Osteocyte (in vitro differentiated cells): Measurements from ENCODE around the gene CNOT9. TPM values are rescaled to one million over a fixed set of nuclear protein-coding genes. Genes with fewer than 3 reads are reported as not detected.
A peak's percentile ranks its signal among the peaks of the same experiment; 100 is the strongest.
"Not testable (repeated sequence)": the region's sequence is repeated elsewhere in the genome, so short reads cannot be mapped to it uniquely, and the experiment has no call there.

ENCODE experiments used
- DNase-seq: peaks from one replicate; pipeline ENCODE4 v3.0.0; 2021; ENCODE audit warnings: mixed read lengths; ENCODE audit not compliant: unreplicated experiment; ENCODE audit errors: extremely low spot score
- H3K27ac Mint-ChIP-seq: one replicate; pipeline ENCODE4 v1.8.0; 2021; ENCODE audit warnings: mild to moderate bottlenecking, mixed read lengths; ENCODE audit not compliant: unreplicated experiment
- H3K27me3 Mint-ChIP-seq: one replicate; pipeline ENCODE4 v1.8.0; 2021; ENCODE audit warnings: mixed read lengths; ENCODE audit not compliant: unreplicated experiment
- H3K36me3 Mint-ChIP-seq: one replicate; pipeline ENCODE4 v1.8.0; 2021; ENCODE audit warnings: mixed read lengths; ENCODE audit not compliant: unreplicated experiment
- H3K4me1 Mint-ChIP-seq: one replicate; pipeline ENCODE4 v1.8.0; 2021; ENCODE audit warnings: mixed read lengths; ENCODE audit not compliant: unreplicated experiment
- H3K4me3 Mint-ChIP-seq: one replicate; pipeline ENCODE4 v1.8.0; 2021; ENCODE audit warnings: mild to moderate bottlenecking, moderate library complexity, mixed read lengths; ENCODE audit not compliant: unreplicated experiment
- H3K9me3 Mint-ChIP-seq: one replicate; pipeline ENCODE4 v1.8.0; 2021; ENCODE audit warnings: mixed read lengths; ENCODE audit not compliant: unreplicated experiment
- long read RNA-seq: library from polyadenylated mRNA; unstranded; transcript quantifications from one replicate; pipeline ENCODE4 v2.0.0, GENCODE V29; 2021
- total RNA-seq: library from RNA; stranded (reverse); gene quantifications from 2 replicates; pipeline ENCODE4 v1.2.1, GENCODE V29; 2021
- TF ChIP-seq, protein P1 (sequence below): fragments of 200-600 bp; sonication (generic); IDR thresholded peaks from 2 replicates; pipeline ENCODE4 v1.5.0; 2021; ENCODE audit warnings: antibody characterized with exemption, mild to moderate bottlenecking, moderate library complexity

CNOT9 gene, protein sequence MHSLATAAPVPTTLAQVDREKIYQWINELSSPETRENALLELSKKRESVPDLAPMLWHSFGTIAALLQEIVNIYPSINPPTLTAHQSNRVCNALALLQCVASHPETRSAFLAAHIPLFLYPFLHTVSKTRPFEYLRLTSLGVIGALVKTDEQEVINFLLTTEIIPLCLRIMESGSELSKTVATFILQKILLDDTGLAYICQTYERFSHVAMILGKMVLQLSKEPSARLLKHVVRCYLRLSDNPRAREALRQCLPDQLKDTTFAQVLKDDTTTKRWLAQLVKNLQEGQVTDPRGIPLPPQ
- total RNA-seq = 40.3 and 41.6 TPM in 2 replicates
- long read RNA-seq, full-length matches to known transcripts = 23 of 28 reads
- long read RNA-seq, partial matches to known transcripts = 3 of 28 reads
- long read RNA-seq, other reads (novel, unspliced or antisense) = 2 of 28 reads

DNA sequence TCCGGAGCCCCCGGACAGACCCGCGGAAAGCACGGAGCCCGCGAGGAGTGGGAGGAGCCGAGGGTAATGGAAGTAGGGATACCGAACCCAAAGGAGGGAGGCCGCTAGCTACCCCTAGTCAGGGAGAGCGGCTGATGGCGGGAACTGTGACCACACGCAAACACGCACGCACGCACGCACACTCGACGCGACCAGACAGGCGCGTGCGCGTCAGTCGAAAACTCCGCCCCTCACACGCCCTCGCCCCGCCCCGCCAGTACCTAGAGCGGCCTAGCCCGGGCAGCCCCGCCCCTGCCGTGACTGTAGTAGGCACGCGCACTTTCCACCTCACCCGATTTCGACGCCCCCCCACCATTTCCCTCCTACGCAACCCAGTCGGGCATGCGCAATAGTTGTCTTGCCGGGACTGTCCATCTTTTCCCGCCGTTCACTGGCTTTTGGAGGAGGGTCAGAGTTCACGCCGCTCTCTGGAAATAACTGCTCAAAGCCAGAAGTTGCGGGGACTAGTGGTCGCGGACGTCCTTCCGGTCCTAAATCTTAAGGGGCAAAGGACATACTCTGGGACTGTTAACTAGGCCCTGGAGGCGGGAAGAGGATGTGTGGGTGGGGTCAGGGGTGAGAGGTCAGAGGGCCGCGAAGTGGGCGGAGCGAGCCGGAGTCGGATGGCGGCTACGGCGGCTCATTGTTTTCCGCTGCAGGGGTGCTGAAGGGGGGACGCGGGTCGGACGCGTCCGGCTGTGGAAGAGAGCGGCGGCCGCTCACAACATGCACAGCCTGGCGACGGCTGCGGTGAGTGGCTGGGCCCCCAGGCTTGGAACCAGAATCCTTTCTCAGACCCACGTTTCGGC, at the start of gene CNOT9, which contains the start of gene USP37:
CNOT9 (plus strand) TSS at position 650 of the 848 bp plus-strand sequence; CDS start at position 766, 116 bp downstream.
USP37 (minus strand) TSS at position 162 of the 848 bp plus-strand sequence. CDS start 9,698 bp downstream, outside the sequence.
- TF ChIP-seq, protein P1, sequence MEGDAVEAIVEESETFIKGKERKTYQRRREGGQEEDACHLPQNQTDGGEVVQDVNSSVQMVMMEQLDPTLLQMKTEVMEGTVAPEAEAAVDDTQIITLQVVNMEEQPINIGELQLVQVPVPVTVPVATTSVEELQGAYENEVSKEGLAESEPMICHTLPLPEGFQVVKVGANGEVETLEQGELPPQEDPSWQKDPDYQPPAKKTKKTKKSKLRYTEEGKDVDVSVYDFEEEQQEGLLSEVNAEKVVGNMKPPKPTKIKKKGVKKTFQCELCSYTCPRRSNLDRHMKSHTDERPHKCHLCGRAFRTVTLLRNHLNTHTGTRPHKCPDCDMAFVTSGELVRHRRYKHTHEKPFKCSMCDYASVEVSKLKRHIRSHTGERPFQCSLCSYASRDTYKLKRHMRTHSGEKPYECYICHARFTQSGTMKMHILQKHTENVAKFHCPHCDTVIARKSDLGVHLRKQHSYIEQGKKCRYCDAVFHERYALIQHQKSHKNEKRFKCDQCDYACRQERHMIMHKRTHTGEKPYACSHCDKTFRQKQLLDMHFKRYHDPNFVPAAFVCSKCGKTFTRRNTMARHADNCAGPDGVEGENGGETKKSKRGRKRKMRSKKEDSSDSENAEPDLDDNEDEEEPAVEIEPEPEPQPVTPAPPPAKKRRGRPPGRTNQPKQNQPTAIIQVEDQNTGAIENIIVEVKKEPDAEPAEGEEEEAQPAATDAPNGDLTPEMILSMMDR = no peak
- no peaks in the 10 kb centered on the region for H3K27me3 Mint-ChIP-seq
- H3K4me3 Mint-ChIP-seq = peak within 1 kb of the TSS; percentile 80
- H3K4me1 Mint-ChIP-seq = peaks cover 39% of the 10 kb centered on the region
- peak within 1 kb of the TSS; percentile 99 for H3K27ac Mint-ChIP-seq
- no peaks in the 10 kb centered on the region for H3K9me3 Mint-ChIP-seq
- peak; percentile 100 for DNase-seq
- H3K36me3 Mint-ChIP-seq = peaks cover 5% of the 10 kb centered on the region

DNA sequence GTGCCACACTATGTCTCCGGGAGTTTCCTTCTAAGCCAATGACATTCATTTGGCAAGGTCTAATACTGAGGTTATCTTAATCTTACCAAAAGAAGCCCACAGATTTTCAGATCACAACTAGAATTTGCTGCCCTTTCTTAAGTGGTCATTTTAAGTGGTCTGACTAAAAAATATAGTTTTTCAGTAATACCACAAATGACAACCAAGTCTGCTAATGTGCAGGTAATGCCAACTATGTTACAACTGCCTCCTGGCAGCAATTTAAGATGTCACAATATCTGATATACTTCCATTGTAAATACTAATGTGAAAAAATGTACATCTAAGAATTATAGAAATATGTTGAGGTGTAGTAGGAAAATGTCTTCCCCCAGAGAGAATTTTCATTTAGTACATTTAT, 49.8 kb upstream of the CNOT9 start:
- peaks cover 5% of the 10 kb centered on the region for H3K9me3 Mint-ChIP-seq
- no peak overlapping the region for H3K27ac Mint-ChIP-seq
- peaks cover 24% of the 10 kb centered on the region for H3K36me3 Mint-ChIP-seq
- H3K27me3 Mint-ChIP-seq = no peaks in the 10 kb centered on the region
- TF ChIP-seq, protein P1 = no peak
- H3K4me3 Mint-ChIP-seq = no peak overlapping the region
- DNase-seq = no peak
- H3K4me1 Mint-ChIP-seq = peaks cover 10% of the 10 kb centered on the region

DNA sequence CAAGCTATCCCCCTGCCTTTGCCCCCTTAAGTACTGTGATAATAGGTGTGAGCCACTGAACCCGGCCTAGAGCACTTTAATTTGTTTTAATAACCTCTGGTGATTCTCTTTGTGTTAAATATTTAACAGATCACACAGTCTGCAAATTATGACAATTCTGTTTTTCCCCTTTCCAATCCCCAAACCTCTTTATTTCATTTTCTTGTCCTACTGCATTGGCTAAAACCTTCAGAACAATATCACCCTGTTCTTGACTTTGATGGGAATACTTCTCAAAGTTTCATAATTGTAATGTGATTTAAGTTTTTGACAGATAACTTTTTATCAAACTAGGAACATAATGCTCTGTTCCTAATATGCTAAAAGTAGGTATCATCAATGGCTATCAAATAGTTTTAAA, 45.0 kb upstream of the CNOT9 start:
- Mint-ChIP-seq H3K9me3 (no peaks in the 10 kb centered on the region), H3K4me3 (no peak overlapping the region), H3K27me3 (no peaks in the 10 kb centered on the region), H3K36me3 (peaks cover 43% of the 10 kb centered on the region), H3K27ac (no peak overlapping the region), H3K4me1 (no peaks in the 10 kb centered on the region)
- TF ChIP-seq, protein P1 = no peak
- no peak for DNase-seq

DNA sequence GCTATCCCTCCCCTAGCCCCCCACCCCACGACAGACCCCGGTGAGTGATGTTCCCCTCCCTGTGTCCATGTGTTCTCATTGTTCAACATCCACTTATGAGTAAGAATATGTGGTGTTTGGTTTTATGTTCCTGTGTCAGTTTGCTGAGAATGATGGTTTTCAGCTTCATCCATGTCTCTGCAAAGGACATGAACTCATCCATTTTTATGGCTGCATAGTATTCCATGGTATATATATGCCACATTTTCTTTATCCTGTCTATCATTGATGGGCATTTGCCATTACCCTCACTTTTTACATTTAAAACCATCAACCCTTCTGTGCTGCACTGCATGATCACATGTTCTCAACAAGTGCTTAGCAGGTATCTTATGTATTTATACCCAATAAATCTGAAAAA, 40.2 kb upstream of the CNOT9 start:
- peaks cover 68% of the 10 kb centered on the region for H3K36me3 Mint-ChIP-seq
- not testable (repeated sequence) for H3K27ac Mint-ChIP-seq

DNA sequence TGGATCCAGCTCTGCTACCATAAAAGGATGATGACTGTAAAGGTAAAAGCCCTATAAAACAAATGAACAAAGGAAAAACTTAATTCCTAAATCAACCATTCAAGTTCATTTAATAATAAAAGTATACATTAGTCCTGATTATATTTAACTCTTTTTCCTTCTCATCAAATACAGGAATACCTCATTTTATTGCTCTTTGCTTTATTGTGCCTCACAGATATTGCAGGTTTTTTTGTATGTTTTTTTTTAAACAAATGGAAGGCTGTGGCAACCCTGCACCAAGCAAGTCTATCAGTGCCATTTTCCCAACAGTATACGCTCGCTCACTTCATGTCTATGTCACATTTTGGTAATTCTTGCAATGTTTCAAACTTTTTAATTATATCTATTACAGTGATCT, 38.6 kb upstream of the CNOT9 start:
- no peak for DNase-seq
- H3K9me3 Mint-ChIP-seq = no peaks in the 10 kb centered on the region
- peaks cover 62% of the 10 kb centered on the region for H3K36me3 Mint-ChIP-seq
- H3K27ac Mint-ChIP-seq = no peak overlapping the region
- no peaks in the 10 kb centered on the region for H3K27me3 Mint-ChIP-seq
- H3K4me3 Mint-ChIP-seq = no peak overlapping the region
- TF ChIP-seq, protein P1 = no peak
- no peaks in the 10 kb centered on the region for H3K4me1 Mint-ChIP-seq

More for the DNA sequence above, 40.2 kb upstream of the CNOT9 start:
- H3K9me3 Mint-ChIP-seq, H3K4me3 Mint-ChIP-seq, DNase-seq, H3K4me1 Mint-ChIP-seq, H3K27me3 Mint-ChIP-seq: not testable (repeated sequence)
